Activated B cell treated with CpG ODN at 0.5 μM for 24 hours (primary cell): Measurements from ENCODE around the gene PISD. TPM values are rescaled to one million over a fixed set of nuclear protein-coding genes. Genes with fewer than 3 reads are reported as not detected.
"Not testable (repeated sequence)": the region's sequence is repeated elsewhere in the genome, so short reads cannot be mapped to it uniquely, and the experiment has no call there.

Source experiments
- ATAC-seq: fragments of 200-7000 bp; cut with Tn5 transposase; one replicate; pipeline ENCODE4 v1.10.0; 2021; ENCODE audit warnings: low read depth, mild to moderate bottlenecking, moderate library complexity
- CTCF ChIA-PET: fragments of 350-600 bp; sonication (Branson Sonifier 250); formaldehyde crosslinking; loops from one replicate; lab custom pipeline; 2021; ENCODE audit warnings: antibody characterized with exemption; lab: Charles Lee
- POLR2A ChIA-PET: fragments of 350-600 bp; sonication (Branson Sonifier 250); formaldehyde crosslinking; loops from one replicate; lab custom pipeline; 2021; ENCODE audit warnings: antibody characterized with exemption; lab: Charles Lee
- DNase-seq: peaks from one replicate; pipeline ENCODE4 v3.0.0; 2022
- H3K27ac Mint-ChIP-seq: one replicate; pipeline ENCODE4 v1.8.0; 2020; ENCODE audit warnings: mixed read lengths
- H3K27me3 Mint-ChIP-seq: one replicate; pipeline ENCODE4 v1.8.0; 2021; ENCODE audit warnings: mixed read lengths
- H3K36me3 Mint-ChIP-seq: one replicate; pipeline ENCODE4 v1.8.0; 2021; ENCODE audit warnings: low read depth, mixed read lengths
- H3K4me1 Mint-ChIP-seq: one replicate; pipeline ENCODE4 v1.8.0; 2021; ENCODE audit warnings: mixed read lengths
- H3K4me3 Mint-ChIP-seq: one replicate; pipeline ENCODE4 v1.8.0; 2020; ENCODE audit warnings: mild to moderate bottlenecking, mixed read lengths
- H3K9me3 Mint-ChIP-seq: one replicate; pipeline ENCODE4 v1.8.0; 2020; ENCODE audit warnings: mixed read lengths
- intact Hi-C: fragments of 100-400 bp; cut with micrococcal nuclease; formaldehyde crosslinking; loops from one replicate; pipeline ENCODE4 v1.15.1; 2024
- total RNA-seq: library from RNA; stranded (reverse); gene quantifications from 2 replicates; pipeline ENCODE4 v1.2.3, GENCODE V29; 2022
- TF ChIP-seq, protein P1 (sequence below): fragments of 200-600 bp; IDR thresholded peaks from one replicate; pipeline ENCODE4 v1.8.0; 2022; ENCODE audit warnings: antibody characterized with exemption, mild to moderate bottlenecking

PISD gene
- total RNA-seq, 1 donor from 2014 or later = 61.6 TPM

DNA sequence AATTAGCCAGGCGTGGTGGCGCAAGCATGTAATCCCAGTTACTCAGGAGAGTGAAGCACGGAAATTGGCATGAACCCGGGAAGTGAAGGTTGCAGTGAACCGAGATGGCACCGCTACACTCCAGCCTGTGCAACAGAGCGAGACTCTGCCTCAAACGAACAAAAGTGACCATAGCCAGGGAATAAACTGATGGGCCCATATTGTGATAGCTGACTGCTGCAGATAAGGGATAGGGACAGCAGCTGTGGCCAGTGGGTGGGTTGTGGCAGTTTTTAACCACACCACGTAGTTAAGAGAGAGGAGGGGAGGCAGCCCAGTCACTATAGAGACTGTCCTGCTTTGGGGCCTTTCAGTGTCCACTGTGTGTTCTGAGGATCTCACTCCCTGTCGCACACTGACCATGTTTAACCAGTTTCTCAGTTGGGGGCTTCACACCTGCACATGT is 58.9 kb downstream of the PISD start:
- POLR2A ChIA-PET = interaction anchor here (0.9 kb wide), 1 partner anchor 13 kb away, joined by 3 read pairs; no protein-coding TSS in a partner anchor
- intact Hi-C loops = no loop called here
- H3K4me1 Mint-ChIP-seq = no peaks in the 10 kb centered on the region

GRCh38 chr22:31602259-31602952 is 59.6 kb downstream of the PISD start:
- CTCF ChIA-PET = no interaction called here
- no peaks in the 10 kb centered on the region for H3K4me1 Mint-ChIP-seq
- no peak overlapping the region for H3K4me3 Mint-ChIP-seq
- H3K9me3 Mint-ChIP-seq = no peaks in the 10 kb centered on the region
- peaks cover 40% of the 10 kb centered on the region for H3K36me3 Mint-ChIP-seq
- no peak overlapping the region for H3K27ac Mint-ChIP-seq
- intact Hi-C loops = no loop called here
- no peak for DNase-seq
- no peak for ATAC-seq
- no peaks in the 10 kb centered on the region for H3K27me3 Mint-ChIP-seq
- TF ChIP-seq, protein P1, sequence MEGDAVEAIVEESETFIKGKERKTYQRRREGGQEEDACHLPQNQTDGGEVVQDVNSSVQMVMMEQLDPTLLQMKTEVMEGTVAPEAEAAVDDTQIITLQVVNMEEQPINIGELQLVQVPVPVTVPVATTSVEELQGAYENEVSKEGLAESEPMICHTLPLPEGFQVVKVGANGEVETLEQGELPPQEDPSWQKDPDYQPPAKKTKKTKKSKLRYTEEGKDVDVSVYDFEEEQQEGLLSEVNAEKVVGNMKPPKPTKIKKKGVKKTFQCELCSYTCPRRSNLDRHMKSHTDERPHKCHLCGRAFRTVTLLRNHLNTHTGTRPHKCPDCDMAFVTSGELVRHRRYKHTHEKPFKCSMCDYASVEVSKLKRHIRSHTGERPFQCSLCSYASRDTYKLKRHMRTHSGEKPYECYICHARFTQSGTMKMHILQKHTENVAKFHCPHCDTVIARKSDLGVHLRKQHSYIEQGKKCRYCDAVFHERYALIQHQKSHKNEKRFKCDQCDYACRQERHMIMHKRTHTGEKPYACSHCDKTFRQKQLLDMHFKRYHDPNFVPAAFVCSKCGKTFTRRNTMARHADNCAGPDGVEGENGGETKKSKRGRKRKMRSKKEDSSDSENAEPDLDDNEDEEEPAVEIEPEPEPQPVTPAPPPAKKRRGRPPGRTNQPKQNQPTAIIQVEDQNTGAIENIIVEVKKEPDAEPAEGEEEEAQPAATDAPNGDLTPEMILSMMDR = no peak
- POLR2A ChIA-PET = no interaction called here

More for the DNA sequence above, 58.9 kb downstream of the PISD start:
- Mint-ChIP-seq H3K36me3 (peaks cover 44% of the 10 kb centered on the region), H3K27me3 (no peaks in the 10 kb centered on the region), H3K4me3 (no peak overlapping the region), H3K9me3 (no peaks in the 10 kb centered on the region), H3K27ac (no peak overlapping the region)
- DNase-seq (no peak), ATAC-seq (no peak)
- CTCF ChIA-PET = no interaction called here
- TF ChIP-seq, protein P1 = no peak

GRCh38 chr22:31595271-31595670 is 66.7 kb downstream of the PISD start:
- DNase-seq (no peak), ATAC-seq (no peak)
- Mint-ChIP-seq H3K36me3 (peaks cover 16% of the 10 kb centered on the region), H3K27ac (no peak overlapping the region), H3K27me3 (no peaks in the 10 kb centered on the region), H3K9me3 (no peaks in the 10 kb centered on the region), H3K4me1 (no peaks in the 10 kb centered on the region), H3K4me3 (no peak overlapping the region)
- TF ChIP-seq, protein P1 = no peak
- ChIA-PET POLR2A (no interaction called here), CTCF (no interaction called here)
- intact Hi-C loops = no loop called here

DNA sequence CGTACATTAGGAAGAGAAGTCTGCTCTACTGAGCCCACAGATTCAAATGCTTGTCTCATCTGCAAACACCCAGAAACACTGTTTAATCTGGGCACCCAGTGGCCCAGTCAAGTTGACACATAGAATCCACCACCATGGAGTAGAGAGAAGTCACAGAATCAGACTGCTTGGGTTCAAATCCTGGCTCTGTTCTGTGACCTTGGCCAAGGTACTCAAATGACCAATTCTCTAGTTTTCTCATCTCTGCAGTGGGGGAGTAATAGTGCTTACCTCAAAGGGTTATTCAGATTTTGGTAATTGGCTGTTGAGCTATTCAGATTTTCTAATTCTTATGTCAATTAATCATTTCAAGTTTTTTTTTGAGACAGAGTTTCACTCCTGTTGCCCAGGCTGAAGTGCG is 71.9 kb downstream of the PISD start:
- DNase-seq, CTCF ChIA-PET, intact Hi-C loops, H3K27ac Mint-ChIP-seq, H3K4me1 Mint-ChIP-seq, POLR2A ChIA-PET, H3K9me3 Mint-ChIP-seq, H3K4me3 Mint-ChIP-seq, H3K27me3 Mint-ChIP-seq, ATAC-seq: not testable (repeated sequence)
- H3K36me3 Mint-ChIP-seq = peaks cover 40% of the 10 kb centered on the region

DNA sequence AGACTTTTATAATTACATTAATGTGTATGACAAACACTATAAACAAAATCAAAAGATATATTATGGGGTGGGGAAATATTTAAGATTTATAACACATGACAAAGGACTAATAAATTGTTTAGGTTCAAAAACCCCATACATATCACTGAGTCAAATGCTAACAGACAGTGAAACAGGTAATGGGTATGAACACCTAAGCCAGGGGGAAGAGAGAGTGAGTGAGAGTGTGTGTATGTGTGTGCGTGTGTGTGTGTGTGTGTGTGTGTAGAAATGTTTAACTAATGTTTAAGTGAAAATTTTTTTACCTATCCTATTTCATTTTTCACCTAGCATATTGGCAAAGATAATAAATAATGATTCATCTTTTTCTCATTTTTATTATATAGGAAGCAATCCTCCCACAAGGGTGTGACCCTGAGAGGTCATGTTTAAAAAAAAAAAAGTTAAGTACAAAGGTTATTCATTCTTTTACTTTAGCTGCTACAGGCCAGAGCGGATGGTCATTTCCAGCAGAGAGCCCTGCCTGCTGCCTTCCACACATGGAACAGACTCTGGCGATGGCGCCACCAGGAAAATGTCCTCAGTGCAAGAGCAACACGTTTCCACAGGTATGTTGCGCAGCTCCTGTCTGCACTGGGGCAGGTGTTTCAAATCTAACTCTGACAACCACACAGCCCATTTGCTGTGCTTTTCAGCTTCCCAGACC is 72.9 kb downstream of the PISD start:
- H3K27ac Mint-ChIP-seq = no peak overlapping the region
- TF ChIP-seq, protein P1 = no peak
- H3K4me1 Mint-ChIP-seq = no peaks in the 10 kb centered on the region
- no peaks in the 10 kb centered on the region for H3K9me3 Mint-ChIP-seq
- ATAC-seq (no peak), DNase-seq (no peak)
- POLR2A ChIA-PET = no interaction called here
- H3K4me3 Mint-ChIP-seq = no peak overlapping the region
- CTCF ChIA-PET = no interaction called here
- no peaks in the 10 kb centered on the region for H3K27me3 Mint-ChIP-seq
- intact Hi-C loops = no loop called here
- H3K36me3 Mint-ChIP-seq = peaks cover 48% of the 10 kb centered on the region
